Lower lobe of right lung (tissue), 2 donors: ENCODE measurements around the gene OPA1. TPM values are rescaled to one million over a fixed set of nuclear protein-coding genes. Genes with fewer than 3 reads are reported as not detected.

Source experiments
- ATAC-seq, 2 donors: fragments of 200-7000 bp; cut with Tn5 transposase; one replicate each; pipeline ENCODE4 v1.9.1; 2020 to 2022; ENCODE audit warnings: mild to moderate bottlenecking in 2 of 2, moderate library complexity in 2 of 2
- DNase-seq: peaks from one replicate; pipeline ENCODE4 v3.0.0-alpha.2; 2020
- H3K27ac ChIP-seq: fragments of 200-600 bp; one replicate; pipeline ENCODE4 v1.8.0; 2022
- H3K27me3 ChIP-seq: fragments of 200-600 bp; one replicate; pipeline ENCODE4 v1.8.0; 2022; ENCODE audit warnings: low read depth
- H3K36me3 ChIP-seq: fragments of 200-600 bp; one replicate; pipeline ENCODE4 v1.8.0; 2022; ENCODE audit warnings: mild to moderate bottlenecking
- H3K4me1 ChIP-seq: fragments of 200-600 bp; one replicate; pipeline ENCODE4 v1.8.0; 2022
- H3K4me3 ChIP-seq: fragments of 200-600 bp; one replicate; pipeline ENCODE4 v1.8.0; 2022; ENCODE audit warnings: mild to moderate bottlenecking
- H3K9me3 ChIP-seq: fragments of 200-600 bp; one replicate; pipeline ENCODE4 v1.8.0; 2022
- CTCF ChIP-seq: fragments of 200-600 bp; IDR thresholded peaks from one replicate; pipeline ENCODE4 v1.8.0; 2022; ENCODE audit warnings: antibody characterized with exemption, mild to moderate bottlenecking
- intact Hi-C: fragments of 100-400 bp; cut with DNase I; formaldehyde crosslinking; loops from one replicate; pipeline ENCODE4 v1.11.0; 2022
- total RNA-seq: library from RNA; stranded (reverse); fragmentation: NEBNext Ultra II Directional; extraction: Animal tissue kit (Norgen Biotek cat#: 25700); gene quantifications from one replicate; pipeline ENCODE4 v1.2.1, GENCODE V29; 2021
- donor health status: DM: no; HTN: yes; CAD: no; lungs with severe emphysema.

OPA1 gene
- total RNA-seq, 1 donor from 2014 or later: 44.0 TPM

- Histone ChIP-seq H3K4me1 (no peaks in the 10 kb centered on the region), H3K4me3 (no peak overlapping the region), H3K9me3 (no peaks in the 10 kb centered on the region), H3K36me3 (peaks cover 92% of the 10 kb centered on the region), H3K27ac (no peak overlapping the region), H3K27me3 (no peaks in the 10 kb centered on the region)
- ATAC-seq (no peak), DNase-seq (no peak)
- intact Hi-C loops: no loop called here
- TF ChIP-seq CTCF: no peak
Observed at GRCh38 chr3:193660698-193661411, 67.8 kb downstream of the OPA1 start.

GRCh38 chr3:193662757-193663322 lies 69.8 kb downstream of the OPA1 start:
- ATAC-seq: no peak
- peaks cover 92% of the 10 kb centered on the region for H3K36me3 ChIP-seq

GRCh38 chr3:193665370-193665989 lies 72.5 kb downstream of the OPA1 start:
- H3K4me1 ChIP-seq: no peaks in the 10 kb centered on the region
- no peak for ATAC-seq
- no peaks in the 10 kb centered on the region for H3K27me3 ChIP-seq
- intact Hi-C loops: no loop called here
- H3K36me3 ChIP-seq: peaks cover 88% of the 10 kb centered on the region
- no peaks in the 10 kb centered on the region for H3K9me3 ChIP-seq
- peak; percentile 48 for TF ChIP-seq CTCF
- DNase-seq: no peak
- no peak overlapping the region for H3K27ac ChIP-seq
- no peak overlapping the region for H3K4me3 ChIP-seq

More at GRCh38 chr3:193662757-193663322, 69.8 kb downstream of the OPA1 start:
- no peak for TF ChIP-seq CTCF
- intact Hi-C loops: no loop called here
- no peak overlapping the region for H3K4me3 ChIP-seq
- H3K9me3 ChIP-seq: no peaks in the 10 kb centered on the region
- no peak for DNase-seq
- H3K27ac ChIP-seq: no peak overlapping the region
- H3K4me1 ChIP-seq: no peaks in the 10 kb centered on the region
- no peaks in the 10 kb centered on the region for H3K27me3 ChIP-seq

DNA sequence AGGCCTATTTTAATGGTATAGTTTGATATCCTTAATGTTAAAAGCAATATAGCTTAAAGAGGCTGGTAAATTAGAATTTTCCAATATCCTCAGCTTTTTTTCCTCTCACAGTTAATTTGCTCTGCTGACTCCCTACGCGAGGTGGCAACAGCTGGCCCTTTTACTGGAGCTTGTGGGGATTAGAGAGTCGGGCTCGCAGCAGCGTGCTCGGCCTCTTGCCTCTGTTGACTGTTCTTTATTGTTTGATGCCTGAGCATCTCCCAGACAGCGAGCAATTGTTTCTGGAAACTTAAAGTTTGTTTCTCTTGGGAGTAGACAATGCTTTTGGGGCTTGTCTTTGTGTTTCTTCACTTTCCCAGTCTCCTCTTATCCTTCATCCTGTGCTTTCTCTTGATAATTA lies 80.8 kb downstream of the OPA1 start:
- no peaks in the 10 kb centered on the region for H3K4me1 ChIP-seq
- H3K4me3 ChIP-seq: no peak overlapping the region
- peaks cover 63% of the 10 kb centered on the region for H3K36me3 ChIP-seq
- no peak overlapping the region for H3K27ac ChIP-seq
- H3K27me3 ChIP-seq: no peaks in the 10 kb centered on the region
- ATAC-seq (no peak), DNase-seq (no peak)
- no peaks in the 10 kb centered on the region for H3K9me3 ChIP-seq
- intact Hi-C loops: no loop called here
- no peak for TF ChIP-seq CTCF

DNA sequence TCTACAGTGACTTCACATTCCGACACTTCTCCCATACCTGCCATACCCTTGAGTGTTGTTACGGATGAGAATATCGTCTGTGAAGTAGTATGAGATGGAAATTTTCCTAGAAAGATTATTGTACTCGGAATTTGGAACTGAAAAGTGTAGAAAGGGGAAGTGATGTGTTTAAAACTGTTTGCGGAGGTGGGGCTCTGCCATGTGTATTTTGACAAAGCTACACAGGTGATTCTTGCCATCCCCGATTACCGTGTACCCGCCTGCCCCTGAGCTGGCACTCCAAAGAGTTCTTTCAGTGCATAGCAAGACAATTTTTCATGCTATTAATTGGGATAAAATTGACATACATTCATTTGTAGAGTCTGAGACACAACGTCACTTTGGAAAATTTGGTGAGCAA lies 81.7 kb downstream of the OPA1 start:
- DNase-seq (no peak), ATAC-seq (no peak)
- H3K27me3 ChIP-seq: no peaks in the 10 kb centered on the region
- no peak for TF ChIP-seq CTCF
- H3K36me3 ChIP-seq: peaks cover 56% of the 10 kb centered on the region
- no peak overlapping the region for H3K4me3 ChIP-seq
- intact Hi-C loops: no loop called here
- no peaks in the 10 kb centered on the region for H3K4me1 ChIP-seq
- no peaks in the 10 kb centered on the region for H3K9me3 ChIP-seq
- no peak overlapping the region for H3K27ac ChIP-seq
